ENCODE data around the gene BUD13. TPM values are rescaled to one million over a fixed set of nuclear protein-coding genes. Genes with fewer than 3 reads are reported as not detected.

BUD13 gene
- total and polyA plus RNA-seq, 2 of the 13 experiments (the other 11 are each of a cell fraction or from before 2014, with no cell fraction given), result 13.3 to 25.9 TPM

DNA sequence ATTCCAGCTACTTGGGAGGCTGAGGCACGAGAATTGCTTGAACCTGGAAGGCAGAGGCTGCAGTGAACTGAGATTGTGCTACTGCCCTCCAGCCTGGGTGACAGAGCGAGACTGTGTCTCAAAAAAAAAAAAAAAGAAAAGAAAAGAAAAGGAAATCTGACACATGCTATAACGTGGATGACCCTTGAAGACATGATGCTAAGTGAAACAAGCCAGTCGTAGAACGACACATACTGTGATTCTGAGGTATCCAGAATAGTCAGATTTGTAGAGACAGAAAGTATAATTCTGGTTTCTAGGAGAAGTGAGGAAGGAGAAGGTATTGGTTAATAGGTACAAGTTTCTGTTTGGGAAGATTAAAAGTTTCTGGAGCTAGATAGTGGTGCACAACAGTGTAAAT is 25.6 kb upstream of the BUD13 start:
- intact Hi-C loops (cut with micrococcal nuclease; ENCODE audit: unreplicated experiment), result no loop called here
- H2AFZ ChIP-seq (ENCODE audit: low read length), result no peak overlapping the region
- no peak overlapping the region for H3K4me3 ChIP-seq (replicated peaks in 1 of 3; ENCODE audit: insufficient read depth in 1 of 3, low read depth in 2 of 3, low read length in 3 of 3)
- ATAC-seq (no peak), FAIRE-seq (no peak), DNase-seq (ENCODE audit: low spot score) (no peak)
- WGBS (ENCODE audit: low lambda C conversion rate), result 97% methylated on average over 5 of the region's 5 CpGs
- no TSS peak for BruUV-seq (replicated peaks)
- ChIA-PET CTCF (ENCODE audit: low intra/inter-chr PET ratio, low total read pairs) (no interaction called here), POLR2A (interaction anchor here (0.5 to 17.3 kb wide), 3 partner anchors 10 to 307 kb away, joined by 3 to 1365 read pairs (median 6); partner anchors contain the start of genes APOA1, APOA4 and APOC3)
- H3K9ac ChIP-seq (ENCODE audit: insufficient read depth, low read depth, low read length), result no peak overlapping the region
- H3K4me1 ChIP-seq (ENCODE audit: insufficient read depth, low read length), result peaks cover 57% of the 10 kb centered on the region
- no peaks in the 10 kb centered on the region for H4K20me1 ChIP-seq (ENCODE audit: insufficient read depth, low read length)
- H3K27ac ChIP-seq (ENCODE audit: extremely low read length, insufficient read depth, low read length), result no peak overlapping the region
- H3K4me2 ChIP-seq (ENCODE audit: low read depth, low read length), result no peak overlapping the region
- in situ Hi-C loops (cut with HindIII; ENCODE audit: extremely low pct_ligation_motif_present, low pct_unique_long_range_greater_than_20kb), result loop anchor here (10.0 kb wide), 1 partner anchor 296 kb away; the partner anchor contains the start of gene SIK3
- H3K9me3 ChIP-seq (ENCODE audit: low read length), result no peaks in the 10 kb centered on the region
- H3K36me3 ChIP-seq (replicated peaks in 1 of 2; ENCODE audit: control insufficient read depth in 1 of 2, insufficient read depth in 2 of 2, low read length in 2 of 2), result no peaks in the 10 kb centered on the region
- H3K27me3 ChIP-seq (ENCODE audit: control insufficient read depth in 1 of 2, insufficient read depth in 2 of 2, low read length in 2 of 2), result no peaks in the 10 kb centered on the region
- no peaks in the 10 kb centered on the region for H3K79me2 ChIP-seq (ENCODE audit: insufficient read depth, low read length)
- TF ChIP-seq ZNF678 (CRISPR knock-in tag; IDR thresholded peaks at IDR 0.05) (no peak), SMYD3 (CRISPR knock-in tag; IDR thresholded peaks at IDR 0.05) (no peak), RXRB (CRISPR knock-in tag; IDR thresholded peaks at IDR 0.05; ENCODE audit: borderline replicate concordance) (no peak), GFI1 (CRISPR knock-in tag; IDR thresholded peaks at IDR 0.05; ENCODE audit: borderline replicate concordance) (no peak), ZSCAN12 (CRISPR knock-in tag; IDR thresholded peaks at IDR 0.05) (no peak), FOXA1 (IDR thresholded peaks at IDR 0.05) (no peak), FOXA1 (CRISPR knock-in tag; IDR thresholded peaks at IDR 0.05) (no peak), ZNF256 (CRISPR knock-in tag; conservative IDR thresholded peaks at IDR 0.05) (no peak), CEBPG (CRISPR knock-in tag; IDR thresholded peaks at IDR 0.05) (no peak), CHCHD3 (CRISPR knock-in tag; IDR thresholded peaks at IDR 0.05) (no peak), BCL6 (CRISPR knock-in tag; IDR thresholded peaks at IDR 0.05) (no peak), CBX1 (IDR thresholded peaks at IDR 0.05; ENCODE audit: low read depth) (no peak), ZSCAN9 (CRISPR knock-in tag; IDR thresholded peaks at IDR 0.05; ENCODE audit: borderline replicate concordance) (no peak), ZNF230 (CRISPR knock-in tag; IDR thresholded peaks at IDR 0.05) (no peak), ZXDC (CRISPR knock-in tag; IDR thresholded peaks at IDR 0.05) (no peak)
- TF ChIP-seq, protein P1, sequence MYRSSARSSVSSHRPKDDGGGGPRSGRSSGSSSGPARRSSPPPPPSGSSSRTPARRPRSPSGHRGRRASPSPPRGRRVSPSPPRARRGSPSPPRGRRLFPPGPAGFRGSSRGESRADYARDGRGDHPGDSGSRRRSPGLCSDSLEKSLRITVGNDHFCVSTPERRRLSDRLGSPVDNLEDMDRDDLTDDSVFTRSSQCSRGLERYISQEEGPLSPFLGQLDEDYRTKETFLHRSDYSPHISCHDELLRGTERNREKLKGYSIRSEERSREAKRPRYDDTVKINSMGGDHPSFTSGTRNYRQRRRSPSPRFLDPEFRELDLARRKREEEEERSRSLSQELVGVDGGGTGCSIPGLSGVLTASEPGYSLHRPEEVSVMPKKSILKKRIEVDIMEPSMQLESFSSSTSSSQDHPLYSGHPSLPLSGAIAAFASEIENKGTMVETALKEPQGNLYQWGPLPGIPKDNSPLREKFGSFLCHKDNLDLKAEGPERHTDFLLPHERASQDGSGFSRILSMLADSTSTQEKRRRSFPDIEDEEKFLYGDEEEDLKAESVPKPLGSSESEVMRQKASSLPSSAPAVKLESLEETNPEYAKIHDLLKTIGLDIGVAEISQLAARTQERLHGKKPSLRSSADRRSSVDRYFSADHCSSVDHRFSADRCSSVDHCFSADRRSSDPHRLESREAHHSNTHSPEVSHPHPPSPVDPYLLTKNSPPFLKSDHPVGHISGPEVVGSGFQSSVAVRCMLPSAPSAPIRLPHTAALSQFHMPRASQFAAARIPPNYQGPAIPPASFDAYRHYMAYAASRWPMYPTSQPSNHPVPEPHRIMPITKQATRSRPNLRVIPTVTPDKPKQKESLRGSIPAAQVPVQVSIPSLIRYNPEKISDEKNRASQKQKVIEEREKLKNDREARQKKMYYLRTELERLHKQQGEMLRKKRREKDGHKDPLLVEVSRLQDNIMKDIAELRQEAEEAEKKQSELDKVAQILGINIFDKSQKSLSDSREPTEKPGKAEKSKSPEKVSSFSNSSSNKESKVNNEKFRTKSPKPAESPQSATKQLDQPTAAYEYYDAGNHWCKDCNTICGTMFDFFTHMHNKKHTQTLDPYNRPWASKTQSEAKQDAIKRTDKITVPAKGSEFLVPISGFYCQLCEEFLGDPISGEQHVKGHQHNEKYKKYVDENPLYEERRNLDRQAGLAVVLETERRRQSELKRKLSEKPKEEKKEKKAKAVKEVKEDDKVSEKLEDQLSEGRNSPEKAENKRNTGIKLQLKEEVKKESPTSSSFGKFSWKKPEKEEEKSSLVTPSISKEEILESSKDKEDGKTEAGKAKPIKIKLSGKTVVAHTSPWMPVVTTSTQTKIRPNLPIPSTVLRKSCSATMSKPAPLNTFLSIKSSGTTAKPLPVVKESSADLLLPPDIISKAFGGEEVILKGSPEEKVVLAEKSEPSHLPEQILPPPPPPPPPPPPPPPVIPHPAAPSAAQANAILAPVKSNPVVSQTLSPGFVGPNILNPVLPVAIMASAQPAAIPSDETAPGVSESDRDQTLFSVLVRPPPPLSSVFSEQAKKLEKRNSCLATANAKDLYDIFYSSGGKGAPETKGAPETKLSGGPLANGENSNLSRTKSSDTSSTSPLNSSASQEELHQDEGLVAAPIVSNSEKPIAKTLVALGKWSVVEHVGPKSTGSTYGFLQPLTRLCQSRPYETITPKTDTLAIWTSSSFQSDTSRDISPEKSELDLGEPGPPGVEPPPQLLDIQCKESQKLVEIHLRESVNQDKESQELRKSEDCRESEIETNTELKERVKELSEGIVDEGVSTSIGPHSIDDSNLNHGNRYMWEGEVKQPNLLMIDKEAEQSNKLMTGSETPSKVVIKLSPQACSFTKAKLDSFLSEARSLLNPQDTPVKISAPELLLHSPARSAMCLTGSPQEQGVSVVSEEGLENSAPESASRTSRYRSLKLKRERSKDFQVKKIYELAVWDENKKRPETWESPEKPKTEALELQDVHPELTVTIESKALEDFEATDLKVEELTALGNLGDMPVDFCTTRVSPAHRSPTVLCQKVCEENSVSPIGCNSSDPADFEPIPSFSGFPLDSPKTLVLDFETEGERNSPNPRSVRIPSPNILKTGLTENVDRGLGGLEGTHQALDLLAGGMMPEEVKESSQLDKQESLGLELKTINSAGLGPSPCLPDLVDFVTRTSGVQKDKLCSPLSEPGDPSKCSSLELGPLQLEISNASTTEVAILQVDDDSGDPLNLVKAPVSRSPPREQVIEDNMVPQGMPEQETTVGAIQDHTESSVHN (CRISPR knock-in tag; IDR thresholded peaks at IDR 0.05), result no peak

Measured in HepG2 (cell line).